OCI-LY7 (cell line): Measurements from ENCODE around the gene COG7.
A peak's percentile ranks its signal among the peaks of the same experiment; 100 is the strongest.

Experiments
- CTCF ChIP-seq: fragments of 200-600 bp; sonication (generic); conservative IDR thresholded peaks from 2 replicates; pipeline ENCODE4 v1.5.1; 2014; ENCODE audit warnings: mild to moderate bottlenecking, antibody characterized with exemption, low read length, moderate library complexity, mixed read lengths
- EZH2phosphoT487 ChIP-seq: fragments of 200-600 bp; sonication (generic); IDR thresholded peaks from 2 replicates; pipeline ENCODE4 v1.6.1; 2018; ENCODE audit warnings: low read depth, borderline replicate concordance, mild to moderate bottlenecking, mixed run types, antibody characterized with exemption, low read length, moderate library complexity, mixed read lengths

GRCh38 chr16:23348579-23349469 lies 104.2 kb downstream of the COG7 start:
- TF ChIP-seq CTCF (peak; percentile 32; the same call in 1 of the 2 replicates), EZH2phosphoT487 (no peak)
